SU-DHL-6 (cell line): ENCODE results near the gene SLX9.

Experiments
- H2AFZ ChIP-seq: fragments of 200-600 bp; sonication (generic); 2 replicates; pipeline ENCODE4 v1.6.1; 2014; ENCODE audit warnings: low read depth, mild to moderate bottlenecking, moderate library complexity, mixed read lengths, antibody characterized with exemption, low read length; ENCODE audit not compliant: severe bottlenecking
- H3F3A ChIP-seq: fragments of 200-600 bp; shearing (Covaris generic); 2 replicates; pipeline ENCODE4 v1.6.0; 2016; ENCODE audit warnings: antibody characterized with exemption, mild to moderate bottlenecking; ENCODE audit not compliant: insufficient read depth
- H3K27ac ChIP-seq: fragments of 200-600 bp; sonication (generic); 2 replicates; pipeline ENCODE4 v1.5.1; 2016; ENCODE audit warnings: low read depth, mild to moderate bottlenecking, low read length, moderate library complexity, mixed read lengths
- H3K27me3 ChIP-seq: fragments of 200-600 bp; sonication (generic), shearing (Covaris generic); 2 replicates; pipeline ENCODE4 v1.6.0; 2014; ENCODE audit warnings: mild to moderate bottlenecking, low read length
- H3K36me3 ChIP-seq: fragments of 200-600 bp; sonication (generic); 2 replicates; pipeline ENCODE4 v1.6.1; 2014; ENCODE audit warnings: mild to moderate bottlenecking, low read length, mixed read lengths
- H3K4me2 ChIP-seq: fragments of 300-600, 200-600 bp; shearing (Covaris generic), sonication (generic); 2 replicates; pipeline ENCODE4 v1.6.0; 2014; ENCODE audit warnings: low read length, low read depth, mild to moderate bottlenecking; ENCODE audit not compliant: poor library complexity, severe bottlenecking
- H3K4me3 ChIP-seq: fragments of 200-600 bp; sonication (generic); 2 replicates; pipeline ENCODE4 v1.5.1; 2014; ENCODE audit warnings: antibody characterized with exemption, low read length, mild to moderate bottlenecking, mixed read lengths; ENCODE audit not compliant: insufficient read depth, poor library complexity, severe bottlenecking
- H3K79me2 ChIP-seq: fragments of 200-600 bp; sonication (generic); 2 replicates; pipeline ENCODE4 v1.6.1; 2014; ENCODE audit warnings: mild to moderate bottlenecking, low read length, moderate library complexity; ENCODE audit not compliant: insufficient read depth
- H3K9ac ChIP-seq: fragments of 200-600 bp; sonication (generic); 2 replicates; pipeline ENCODE4 v1.7.0; 2014; ENCODE audit warnings: mild to moderate bottlenecking, low read length
- H3K9me2 ChIP-seq: fragments of 200-600 bp; sonication (generic); replicated peaks from 2 replicates; pipeline ENCODE4 v1.6.1; 2014; ENCODE audit warnings: low read length; ENCODE audit not compliant: insufficient read depth
- H3K9me3 ChIP-seq: fragments of 200-600 bp; sonication (generic); 2 replicates; pipeline ENCODE4 v1.6.1; 2014; ENCODE audit warnings: low read length, mixed read lengths; ENCODE audit not compliant: insufficient read depth
- H4K20me1 ChIP-seq: fragments of 200-600 bp; sonication (generic); 2 replicates; pipeline ENCODE4 v1.6.1; 2014; ENCODE audit warnings: low read depth, mild to moderate bottlenecking, antibody characterized with exemption, low read length, moderate library complexity, mixed read lengths
- EZH2phosphoT487 ChIP-seq: fragments of 200-600 bp; sonication (generic), shearing (Covaris generic); conservative IDR thresholded peaks from 2 replicates; pipeline ENCODE4 v1.6.1; 2018; ENCODE audit warnings: mild to moderate bottlenecking, antibody characterized with exemption, low read length, moderate library complexity, mixed read lengths
- TF ChIP-seq, protein P1 (sequence below): fragments of 200-600 bp; sonication (generic); IDR thresholded peaks from one replicate; pipeline ENCODE4 v1.5.1; 2017; ENCODE audit warnings: antibody characterized with exemption, mild to moderate bottlenecking, low read length, moderate library complexity; ENCODE audit not compliant: insufficient read depth, poor library complexity, severe bottlenecking

Gene SLX9

DNA sequence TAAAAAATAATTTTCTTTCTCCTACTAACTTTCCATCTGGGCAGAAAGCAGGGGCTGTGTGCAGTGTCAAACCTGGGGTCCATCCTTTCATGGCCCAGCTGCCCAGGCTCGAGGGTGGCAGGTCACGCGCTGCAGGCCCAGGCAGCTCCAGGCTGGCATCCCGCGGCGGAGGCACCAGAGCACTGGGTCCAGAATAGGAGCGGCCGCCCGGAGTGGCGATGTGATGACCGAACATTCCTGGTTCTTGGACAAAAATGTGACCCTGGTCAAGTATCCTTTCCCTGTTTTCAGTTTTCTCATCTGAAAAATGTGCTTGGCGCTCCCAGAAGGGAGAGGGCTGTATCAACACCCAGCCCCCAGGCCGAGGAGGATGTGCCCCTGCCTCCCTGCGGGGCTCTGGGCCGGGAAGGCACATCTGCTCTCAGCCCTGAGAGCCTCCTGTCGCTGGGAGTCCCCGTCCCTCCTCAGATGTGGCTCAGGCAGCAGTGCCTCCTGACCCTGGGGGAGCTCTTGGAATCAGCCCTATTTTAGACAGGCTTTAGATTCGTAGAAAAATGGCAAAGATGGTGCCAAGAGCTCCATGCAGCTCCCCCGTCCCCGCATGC is 29.3 kb downstream of the SLX9 start:
- Histone ChIP-seq H3K79me2 (0 out of 2 replicates have a peak, but pooled peaks cover 4% of the 10 kb centered on the region), H3K9ac (no peak overlapping the region), H3K36me3 (no peaks in the 10 kb centered on the region), H3K27me3 (no peaks in the 10 kb centered on the region), H3K4me3 (no peak overlapping the region), H3K27ac (no peak overlapping the region), H3K4me2 (no peak overlapping the region), H4K20me1 (no peaks in the 10 kb centered on the region), H3K9me3 (no peaks in the 10 kb centered on the region), H3F3A (no peaks in the 10 kb centered on the region), H3K9me2 (no peaks in the 10 kb centered on the region), H2AFZ (no peak overlapping the region)
- TF ChIP-seq, protein P1, sequence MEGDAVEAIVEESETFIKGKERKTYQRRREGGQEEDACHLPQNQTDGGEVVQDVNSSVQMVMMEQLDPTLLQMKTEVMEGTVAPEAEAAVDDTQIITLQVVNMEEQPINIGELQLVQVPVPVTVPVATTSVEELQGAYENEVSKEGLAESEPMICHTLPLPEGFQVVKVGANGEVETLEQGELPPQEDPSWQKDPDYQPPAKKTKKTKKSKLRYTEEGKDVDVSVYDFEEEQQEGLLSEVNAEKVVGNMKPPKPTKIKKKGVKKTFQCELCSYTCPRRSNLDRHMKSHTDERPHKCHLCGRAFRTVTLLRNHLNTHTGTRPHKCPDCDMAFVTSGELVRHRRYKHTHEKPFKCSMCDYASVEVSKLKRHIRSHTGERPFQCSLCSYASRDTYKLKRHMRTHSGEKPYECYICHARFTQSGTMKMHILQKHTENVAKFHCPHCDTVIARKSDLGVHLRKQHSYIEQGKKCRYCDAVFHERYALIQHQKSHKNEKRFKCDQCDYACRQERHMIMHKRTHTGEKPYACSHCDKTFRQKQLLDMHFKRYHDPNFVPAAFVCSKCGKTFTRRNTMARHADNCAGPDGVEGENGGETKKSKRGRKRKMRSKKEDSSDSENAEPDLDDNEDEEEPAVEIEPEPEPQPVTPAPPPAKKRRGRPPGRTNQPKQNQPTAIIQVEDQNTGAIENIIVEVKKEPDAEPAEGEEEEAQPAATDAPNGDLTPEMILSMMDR: no peak
- no peak for TF ChIP-seq EZH2phosphoT487

DNA sequence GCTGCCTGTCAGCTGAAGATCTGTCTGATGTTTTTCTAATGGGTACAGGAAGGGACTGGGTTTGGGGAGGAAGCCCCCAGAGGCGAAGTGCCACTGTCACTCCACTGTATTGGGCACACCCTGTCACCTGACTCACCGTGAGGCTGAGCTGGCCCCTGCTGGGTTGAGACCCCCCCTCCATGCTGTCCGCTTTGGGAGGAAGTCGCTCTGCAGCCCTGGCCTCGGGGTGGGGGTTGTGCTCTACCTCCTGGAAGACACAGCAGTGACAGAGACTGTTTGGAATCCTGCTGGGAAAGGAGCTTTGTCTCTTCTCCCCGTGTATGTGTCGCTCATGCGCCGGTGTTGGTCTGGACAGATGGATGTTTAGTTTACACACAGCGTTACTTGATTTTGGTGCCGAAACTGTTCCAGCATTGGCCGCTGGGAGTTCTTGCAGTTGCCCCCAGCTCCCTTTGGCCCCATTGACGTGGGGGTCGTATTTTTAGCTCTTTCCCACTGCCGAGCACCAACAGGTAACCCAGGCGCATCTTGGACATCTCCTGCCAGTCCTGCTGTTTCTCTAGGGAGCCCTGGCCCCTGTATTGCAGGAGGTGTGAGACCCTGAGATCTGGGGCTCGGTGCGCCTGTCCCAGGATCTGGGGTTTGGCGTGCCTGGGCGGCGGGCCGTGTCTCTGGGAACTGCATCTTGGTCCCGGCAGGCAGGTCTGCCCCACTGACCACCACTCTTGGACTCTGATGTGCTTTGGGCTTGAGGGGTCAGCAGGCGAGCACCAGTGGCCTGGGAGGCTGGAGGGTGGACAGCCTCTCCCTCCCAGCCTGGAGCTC is 30.3 kb downstream of the SLX9 start:
- no peak overlapping the region for H3K9ac ChIP-seq
- H3K79me2 ChIP-seq: 0 out of 2 replicates have a peak, but pooled peaks cover 4% of the 10 kb centered on the region
- TF ChIP-seq EZH2phosphoT487: no peak
- TF ChIP-seq, protein P1: no peak
- H3F3A ChIP-seq: no peaks in the 10 kb centered on the region
- no peaks in the 10 kb centered on the region for H3K27me3 ChIP-seq
- H3K27ac ChIP-seq: no peak overlapping the region
- no peak overlapping the region for H3K4me3 ChIP-seq
- H3K9me3 ChIP-seq: no peaks in the 10 kb centered on the region
- no peaks in the 10 kb centered on the region for H3K36me3 ChIP-seq
- H2AFZ ChIP-seq: no peak overlapping the region
- no peak overlapping the region for H3K4me2 ChIP-seq
- no peaks in the 10 kb centered on the region for H3K9me2 ChIP-seq
- H4K20me1 ChIP-seq: no peaks in the 10 kb centered on the region

DNA sequence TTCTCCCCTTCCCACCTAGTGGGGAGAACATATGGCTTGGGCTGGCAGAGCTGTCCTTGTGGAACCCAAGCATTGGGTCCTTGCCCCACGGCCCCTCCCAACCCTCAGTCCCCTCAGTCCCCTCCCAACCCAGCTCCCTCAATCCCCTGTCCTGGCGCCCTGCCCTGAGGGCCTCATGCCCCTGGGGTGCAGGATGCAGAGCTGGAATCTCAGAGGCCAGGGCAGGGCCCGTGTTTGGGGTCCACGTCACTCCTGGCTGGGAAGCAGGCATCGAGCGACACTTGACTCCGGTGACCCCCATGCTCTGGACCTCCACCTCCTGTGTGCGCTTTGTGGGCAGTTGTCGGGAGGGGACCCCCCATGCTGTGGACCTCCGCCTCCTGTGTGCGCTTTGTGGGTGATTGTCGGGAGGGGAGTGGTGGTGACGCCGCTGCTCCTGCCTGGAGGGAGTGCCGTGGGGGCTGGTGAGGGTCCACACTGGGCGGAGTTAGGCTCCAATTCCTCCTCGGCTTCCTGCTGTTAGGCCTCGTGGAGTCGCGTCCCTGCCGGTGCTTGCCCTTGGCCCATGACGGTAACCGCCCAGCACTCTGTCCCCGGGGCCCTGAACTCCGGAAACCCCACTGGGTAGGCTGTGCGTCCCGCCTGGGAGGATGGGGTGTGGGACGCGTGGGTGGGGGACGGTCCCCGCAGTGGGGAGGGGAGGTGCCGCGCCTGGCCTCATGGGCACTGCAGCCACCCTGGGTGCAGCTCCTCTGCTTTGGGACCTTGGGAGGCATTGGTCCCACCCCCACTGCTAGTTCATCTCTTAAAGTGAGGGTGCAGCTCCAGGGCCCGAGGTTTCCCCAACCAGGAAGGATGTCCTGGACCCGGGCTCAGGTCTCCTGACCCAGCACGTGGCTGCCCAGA is 31.2 kb downstream of the SLX9 start:
- Histone ChIP-seq H3K27ac (no peak overlapping the region), H4K20me1 (no peaks in the 10 kb centered on the region), H3K9me3 (no peaks in the 10 kb centered on the region), H3K36me3 (no peaks in the 10 kb centered on the region), H3K9ac (no peak overlapping the region), H2AFZ (no peak overlapping the region), H3K4me3 (no peak overlapping the region), H3K9me2 (no peaks in the 10 kb centered on the region), H3K4me2 (no peak overlapping the region), H3K79me2 (no peaks in the 10 kb centered on the region), H3F3A (no peaks in the 10 kb centered on the region), H3K27me3 (no peaks in the 10 kb centered on the region)
- TF ChIP-seq EZH2phosphoT487: no peak
